ENCODE measurements around the gene HS3ST6.

GRCh38 chr16:1861730-1862129 lies 56.5 kb downstream of the HS3ST6 start:
- TF ChIP-seq CTCF (IDR thresholded peaks at IDR 0.05; ENCODE audit: low read length): no peak
- no peak for TF ChIP-seq EZH2 (IDR thresholded peaks at IDR 0.05; ENCODE audit: borderline replicate concordance, low read length)
